Neural cell (in vitro differentiated cells): ENCODE measurements around the gene AIPL1.
"Not testable (repeated sequence)": the region's sequence is repeated elsewhere in the genome, so short reads cannot be mapped to it uniquely, and the experiment has no call there.

ENCODE experiments used
- EZH2 ChIP-seq: fragments of 200-600, 300-800 bp; shearing (Covaris generic), sonication (generic); IDR thresholded peaks from 2 replicates; pipeline ENCODE4 v1.6.1; 2014; ENCODE audit warnings: antibody characterized with exemption, low read length, borderline replicate concordance, mild to moderate bottlenecking; ENCODE audit not compliant: insufficient read depth, poor library complexity, severe bottlenecking
- MXI1 ChIP-seq: fragments of 450-650 bp; conservative IDR thresholded peaks from 2 replicates; pipeline ENCODE4 v1.6.1; 2014; ENCODE audit warnings: antibody characterized with exemption, mild to moderate bottlenecking; ENCODE audit not compliant: poor library complexity, severe bottlenecking
- REST ChIP-seq: IDR thresholded peaks from 2 replicates; pipeline ENCODE4 v1.6.1; 2012; ENCODE audit warnings: borderline replicate concordance

- TF ChIP-seq EZH2, MXI1, REST: not testable (repeated sequence)
Measured at GRCh38 chr17:6482796-6483195, 47.9 kb upstream of the AIPL1 start.
